NCI-H1105 treated with DMSO at 0.1 percent for 48 hours (cell line): Measurements from ENCODE around the gene SYCP3.
"Not testable (repeated sequence)": the region's sequence is repeated elsewhere in the genome, so short reads cannot be mapped to it uniquely, and the experiment has no call there.

Source experiments
- DNase-seq: peaks from one replicate; lab custom pipeline; 2025; lab: John Stamatoyannopoulos, UW

The SYCP3 gene

DNA sequence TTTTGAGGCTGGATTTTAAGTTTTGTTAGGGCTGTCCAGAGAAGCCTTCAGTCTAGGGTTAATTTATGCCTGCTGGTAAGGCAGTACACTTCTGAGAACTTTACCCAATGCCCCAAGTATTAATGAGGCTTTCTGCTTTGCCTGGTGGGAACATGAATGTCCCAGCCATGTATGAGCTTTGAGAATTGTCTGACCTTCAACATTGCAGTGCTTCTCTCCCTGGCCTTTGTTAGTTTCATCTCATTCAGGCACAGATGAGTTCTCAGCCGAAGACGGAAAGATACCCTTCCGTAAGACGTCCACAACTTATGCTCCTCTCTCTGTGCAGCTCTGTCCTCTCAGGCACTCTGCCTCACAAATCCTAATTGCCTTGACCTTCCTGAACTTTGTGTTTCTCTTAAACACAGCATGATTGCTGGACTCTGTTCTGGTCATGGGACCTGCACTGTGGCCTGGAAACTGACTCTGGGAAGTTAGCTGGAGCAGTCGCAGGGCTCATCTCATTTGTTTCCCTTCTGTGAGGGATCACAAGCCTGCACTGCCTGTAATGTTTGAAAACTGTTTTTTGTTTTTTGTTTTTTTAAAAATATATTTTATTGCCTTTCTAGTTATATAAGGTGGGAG is 26.1 kb downstream of the SYCP3 start:
- no peak for DNase-seq

DNA sequence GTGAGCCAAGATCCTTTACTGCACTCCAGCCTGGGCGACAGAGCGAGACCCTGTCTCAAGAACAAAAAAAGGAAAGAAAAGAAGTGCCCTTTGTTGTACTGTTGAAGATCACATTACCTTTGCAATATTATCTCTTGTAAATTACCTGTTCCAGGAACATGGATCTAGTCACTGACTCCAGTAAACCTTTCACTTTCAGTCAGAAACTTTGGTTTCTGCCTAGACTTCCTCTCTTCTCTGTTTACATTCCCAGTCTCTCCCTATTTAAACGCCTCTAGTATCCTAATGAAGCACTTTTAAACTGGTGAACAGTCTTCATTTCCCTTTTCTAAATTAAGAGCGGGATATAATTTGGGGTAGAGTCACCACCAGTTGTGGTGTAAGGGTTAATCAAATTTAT is 29.0 kb downstream of the SYCP3 start:
- no peak for DNase-seq

DNA sequence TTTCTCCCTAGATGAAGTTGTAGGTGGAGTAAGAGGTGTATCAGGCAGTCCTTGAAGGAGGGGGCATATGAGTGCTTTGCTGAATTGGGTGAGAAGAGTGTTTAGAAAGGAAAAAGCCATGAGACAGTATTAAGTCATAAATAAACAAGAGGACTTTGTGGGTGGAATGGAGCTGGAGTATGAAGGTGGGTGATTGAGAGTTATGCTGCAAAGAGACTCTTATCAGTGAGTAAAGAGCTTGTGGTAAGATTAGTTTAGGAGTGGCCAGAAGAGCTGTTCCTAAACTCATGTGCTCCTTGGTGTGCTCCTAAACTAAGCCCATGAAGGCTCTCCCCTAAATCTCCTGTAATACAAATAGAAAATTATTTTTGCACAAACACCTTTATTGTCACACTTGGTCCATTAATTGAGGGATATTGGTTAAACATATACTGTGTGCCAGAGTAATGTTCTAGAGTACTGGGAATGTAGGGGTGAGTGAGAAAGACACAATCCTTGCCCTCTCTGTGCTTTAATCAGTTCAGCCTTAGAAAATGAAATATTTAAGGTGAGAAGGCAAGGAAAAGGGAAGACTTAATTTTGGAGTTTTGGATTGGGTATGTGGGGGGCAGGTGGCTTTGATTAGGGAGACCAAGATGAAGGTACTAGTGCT is 32.0 kb downstream of the SYCP3 start:
- DNase-seq = no peak

DNA sequence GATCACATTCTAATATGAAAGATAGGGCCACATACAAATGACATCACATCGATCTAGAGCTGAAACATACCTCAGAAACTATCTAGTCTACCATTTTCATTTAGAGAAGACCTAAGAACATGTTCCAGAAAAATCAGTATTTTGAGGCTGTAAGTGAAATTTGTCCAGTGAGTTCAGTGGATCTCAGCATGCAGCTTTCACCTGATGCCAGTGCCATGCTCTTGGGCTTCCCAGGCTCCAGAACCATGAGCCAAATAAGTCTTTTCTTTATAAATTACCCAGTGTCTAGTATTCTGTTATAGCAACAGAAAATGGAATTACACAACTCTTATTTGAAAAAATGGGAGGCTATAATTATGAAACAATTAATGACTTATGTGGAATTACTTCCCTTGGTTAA is 32.9 kb downstream of the SYCP3 start:
- DNase-seq = no peak

DNA sequence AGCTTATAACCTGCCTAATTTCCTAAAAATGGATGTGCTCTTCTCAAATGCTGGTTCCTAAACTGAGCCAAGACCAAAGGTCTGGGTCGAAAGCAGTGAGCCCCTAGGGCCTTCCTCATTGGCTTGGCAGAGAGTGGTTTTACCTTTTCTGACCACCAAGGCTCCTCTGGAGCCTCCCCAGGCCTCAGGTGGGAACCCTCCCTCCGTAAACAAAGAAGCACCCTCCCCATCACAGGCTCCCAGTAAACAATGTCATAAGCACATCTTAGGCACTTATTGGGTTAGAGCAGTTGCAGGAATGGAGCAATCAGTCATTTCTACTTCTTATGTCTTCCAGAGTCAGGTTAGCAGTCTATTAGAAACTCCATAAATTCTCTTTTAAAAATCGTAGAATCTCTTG is 35.8 kb downstream of the SYCP3 start:
- DNase-seq = no peak

DNA sequence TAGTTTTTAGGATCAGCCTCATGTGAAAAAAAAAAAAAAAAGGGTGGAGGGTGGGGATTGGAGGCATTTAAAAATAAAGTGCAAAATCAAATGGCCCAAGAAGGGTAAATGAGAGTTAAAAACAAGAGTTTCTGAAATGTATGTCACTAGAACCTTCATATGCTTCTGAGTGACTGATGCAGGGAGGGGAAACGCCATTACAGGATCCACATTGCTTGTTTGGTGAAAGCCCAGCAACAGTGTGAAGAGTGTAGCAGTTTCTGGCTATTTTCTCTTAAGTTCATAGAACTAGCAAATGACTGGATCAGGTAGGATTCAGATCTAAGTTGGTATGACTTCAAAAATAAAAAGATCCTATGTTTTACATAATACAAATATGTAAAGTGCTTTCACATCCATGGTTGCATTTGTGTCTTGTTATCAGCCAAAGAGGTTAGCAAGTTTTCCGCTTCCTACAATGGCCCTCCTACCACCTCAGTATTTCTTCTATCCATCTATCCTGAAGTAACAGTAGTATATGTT is 38.9 kb downstream of the SYCP3 start:
- DNase-seq = no peak

DNA sequence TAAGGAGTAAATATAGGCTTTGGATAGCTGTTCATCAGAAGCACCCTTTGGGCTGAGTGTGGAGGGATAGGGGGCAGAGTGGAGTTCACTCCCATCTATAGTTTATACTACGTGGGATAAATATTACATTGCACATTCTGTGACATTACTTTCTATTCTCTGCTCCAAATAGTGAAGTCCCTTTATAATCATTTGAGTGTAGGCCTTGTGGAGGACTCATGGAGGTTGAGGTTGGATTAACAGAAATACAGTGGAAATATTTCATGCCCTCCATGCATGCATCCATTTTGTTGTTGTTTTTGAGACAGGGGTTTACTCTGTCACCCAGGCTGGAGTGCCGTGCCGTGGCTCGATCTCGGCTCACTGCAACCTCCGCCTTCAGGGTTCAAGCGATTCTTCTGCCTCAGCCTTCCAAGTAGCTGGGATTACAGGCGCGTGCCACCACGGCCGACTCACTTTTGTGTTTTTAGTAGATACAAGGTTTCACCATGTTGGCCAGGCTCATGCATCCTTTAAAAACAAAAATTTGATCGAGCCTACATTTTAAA is 40.4 kb downstream of the SYCP3 start:
- no peak for DNase-seq

DNA sequence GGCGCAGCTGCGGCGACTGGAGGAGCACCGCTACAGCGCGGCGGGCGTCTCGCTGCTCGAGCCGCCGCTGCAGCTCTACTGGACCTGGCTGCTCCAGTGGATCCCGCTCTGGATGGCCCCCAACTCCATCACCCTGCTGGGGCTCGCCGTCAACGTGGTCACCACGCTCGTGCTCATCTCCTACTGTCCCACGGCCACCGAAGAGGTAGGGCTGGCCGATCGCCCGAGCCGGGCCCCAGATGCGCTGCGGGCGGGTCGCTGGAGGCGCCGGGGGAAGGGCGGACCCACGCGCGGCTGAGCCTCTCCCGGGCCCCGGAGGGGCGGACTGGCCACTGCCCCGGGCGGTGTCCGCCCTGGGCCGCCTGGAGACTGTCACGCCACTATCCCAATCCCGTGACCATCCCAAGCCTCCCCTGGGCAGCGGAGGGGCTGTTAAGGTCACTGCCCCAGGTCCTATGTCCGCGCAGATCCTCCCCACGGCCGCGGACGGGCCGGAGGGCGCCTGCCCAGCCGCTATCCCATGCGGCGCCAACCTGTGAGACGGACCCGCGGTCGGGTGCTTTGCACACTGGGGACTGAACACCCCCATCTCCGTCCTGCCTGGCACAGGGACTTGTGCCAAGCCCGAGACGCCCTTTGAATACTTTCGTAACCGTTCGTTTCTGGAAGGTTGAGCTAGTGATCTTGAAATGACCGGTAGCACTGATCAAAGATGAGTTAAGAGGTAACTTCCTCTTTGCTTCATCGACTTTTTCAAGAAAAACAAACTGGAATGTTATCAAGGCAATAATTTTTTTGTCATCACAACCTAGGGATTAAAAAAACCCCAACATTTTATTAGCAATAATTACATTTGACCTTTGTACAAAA is 41.1 kb downstream of the SYCP3 start:
- peak; percentile 39 for DNase-seq

DNA sequence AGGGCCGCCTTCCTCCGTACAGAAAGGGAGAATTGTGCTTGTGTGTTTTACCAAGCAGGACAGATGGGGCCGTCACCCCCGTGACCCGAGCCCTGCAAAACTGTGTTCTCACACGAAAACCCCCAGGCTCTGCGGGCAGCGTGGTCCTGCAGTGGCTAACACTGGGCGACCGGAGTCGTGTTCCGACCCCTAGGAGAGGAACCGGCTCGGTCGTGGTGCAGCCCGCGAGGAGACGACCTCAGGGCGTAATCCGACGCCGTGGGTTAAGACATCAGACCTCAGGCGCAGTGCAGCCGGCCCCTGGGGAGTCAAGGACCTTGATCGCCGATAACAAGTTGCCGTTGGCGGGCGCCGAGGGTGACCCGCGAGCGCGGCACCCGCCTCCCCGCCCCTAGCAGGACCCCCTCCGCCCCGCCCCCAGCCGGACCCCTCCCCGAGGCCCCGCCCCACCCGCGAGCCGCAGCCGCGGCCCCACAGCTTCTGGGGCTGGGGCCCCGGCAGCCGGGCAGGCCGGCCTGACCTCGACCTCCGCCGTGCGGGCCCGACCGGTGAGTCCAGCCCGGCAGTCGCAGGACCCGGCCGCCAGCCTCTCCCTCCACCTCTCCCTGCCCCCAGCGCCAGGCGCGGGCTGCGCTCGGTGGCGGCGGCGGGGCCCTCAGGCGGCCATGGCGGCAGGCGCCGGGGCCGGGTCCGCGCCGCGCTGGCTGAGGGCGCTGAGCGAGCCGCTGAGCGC is 41.9 kb downstream of the SYCP3 start, which contains the start of gene CHPT1:
TSS of gene CHPT1 (plus strand) at position 444 of the 733 bp plus-strand sequence. CDS start at position 666, 222 bp downstream.
- peak; percentile 85 for DNase-seq

DNA sequence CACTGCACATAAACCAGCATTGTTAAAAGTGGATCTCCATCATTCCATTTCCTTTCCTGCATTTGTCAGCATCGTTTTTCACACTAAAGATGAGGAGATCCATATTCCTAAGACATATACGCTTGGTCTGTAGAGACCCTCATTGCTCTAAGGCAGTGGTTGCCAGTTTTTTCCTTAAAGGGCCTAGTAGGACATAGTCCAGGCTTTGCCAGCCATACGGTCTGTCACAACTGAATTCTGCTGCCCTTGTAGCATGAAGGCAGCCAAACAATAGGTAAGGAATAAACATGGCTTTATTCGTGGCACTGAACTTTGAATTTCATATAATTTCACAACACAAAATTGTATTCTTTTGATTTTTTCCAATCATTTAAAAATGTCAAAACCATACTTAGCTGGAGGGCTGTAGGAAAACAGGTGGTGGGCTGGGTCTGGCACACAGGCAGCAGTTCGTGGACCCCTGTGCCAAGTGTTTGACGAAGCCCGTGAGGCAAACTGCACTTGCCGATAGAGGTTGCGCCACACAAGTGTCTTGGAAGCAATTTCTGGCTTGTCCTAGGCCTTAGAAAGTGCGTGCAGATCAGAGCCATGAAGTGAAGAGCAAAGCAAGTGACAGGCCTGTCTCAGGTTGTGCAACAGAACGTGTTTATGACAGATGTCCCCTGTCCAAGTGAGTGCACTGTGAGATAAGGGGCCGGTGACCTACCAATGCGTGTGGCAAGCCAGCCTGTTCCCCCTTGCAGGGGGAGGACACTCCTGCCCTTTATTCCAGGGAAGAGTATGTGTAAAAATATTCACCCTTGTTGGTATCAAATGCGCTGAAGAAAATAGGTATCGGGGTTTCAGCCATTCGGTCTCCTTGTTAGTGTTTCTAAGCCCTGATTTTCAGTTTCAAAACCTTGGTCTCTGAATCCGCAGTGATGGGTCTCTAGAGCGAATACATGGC is 42.7 kb downstream of the SYCP3 start:
- DNase-seq = peak; percentile 29

DNA sequence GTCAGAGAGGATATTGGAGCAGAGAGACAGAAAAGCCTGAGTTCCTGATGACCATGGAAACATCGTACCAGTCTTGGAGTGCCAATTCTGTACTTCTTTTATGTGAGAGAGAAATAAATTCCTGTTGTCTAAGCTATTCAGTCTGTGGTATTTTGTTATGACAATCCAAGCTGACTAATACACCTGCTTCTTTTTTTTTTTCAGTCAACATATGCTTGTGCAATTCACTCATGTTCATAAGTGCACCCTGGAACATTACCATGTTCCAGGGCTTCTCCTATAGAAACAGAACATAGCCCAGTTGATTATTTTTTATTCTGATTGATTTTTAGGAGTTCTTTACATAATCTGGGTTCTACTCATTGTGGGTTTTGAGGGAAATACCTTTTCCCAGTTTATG is 43.6 kb downstream of the SYCP3 start:
- no peak for DNase-seq

DNA sequence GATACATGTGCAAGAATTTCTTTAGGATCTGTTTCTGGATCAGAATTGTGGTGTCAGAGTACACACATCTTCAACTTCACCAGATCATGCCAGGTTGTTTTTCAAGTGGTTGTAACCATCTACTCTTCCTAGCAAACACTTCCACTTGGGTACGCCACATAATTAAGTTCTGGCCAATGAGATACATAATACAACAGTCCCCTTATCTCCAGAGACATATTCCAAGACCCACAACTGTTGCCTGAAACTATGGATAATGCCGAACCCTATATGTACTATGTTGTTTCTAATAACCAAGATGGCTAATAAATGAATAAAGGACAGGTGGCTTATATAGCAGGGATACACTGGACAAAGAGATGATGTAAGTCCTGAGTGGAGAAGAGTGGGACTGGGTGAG is 44.3 kb downstream of the SYCP3 start:
- no peak for DNase-seq

DNA sequence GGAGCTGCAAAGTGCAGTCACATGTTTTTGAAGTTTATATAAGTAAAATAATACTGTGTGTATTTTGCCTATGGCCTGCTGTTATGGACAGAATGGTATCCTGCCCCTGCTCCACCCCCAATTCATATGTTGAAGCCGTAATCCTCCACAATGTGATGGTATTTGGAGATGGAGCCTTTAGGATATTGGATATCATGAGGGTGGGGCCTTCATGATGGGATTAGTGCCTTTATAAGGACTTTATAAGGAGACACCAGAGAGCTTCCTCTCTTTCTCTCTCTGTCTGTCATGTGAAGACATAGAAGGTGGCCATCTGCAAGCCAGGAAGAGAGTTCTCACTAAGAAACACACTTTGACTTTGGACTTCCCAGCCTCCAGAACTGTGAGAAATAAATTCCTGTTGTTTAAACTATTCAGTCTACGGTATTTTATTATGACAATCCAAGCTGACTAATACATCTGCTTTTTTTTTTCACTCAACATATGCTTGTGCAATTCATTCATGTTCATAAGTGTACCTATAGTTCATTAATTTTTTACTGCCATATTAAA is 44.9 kb downstream of the SYCP3 start:
- DNase-seq = no peak

DNA sequence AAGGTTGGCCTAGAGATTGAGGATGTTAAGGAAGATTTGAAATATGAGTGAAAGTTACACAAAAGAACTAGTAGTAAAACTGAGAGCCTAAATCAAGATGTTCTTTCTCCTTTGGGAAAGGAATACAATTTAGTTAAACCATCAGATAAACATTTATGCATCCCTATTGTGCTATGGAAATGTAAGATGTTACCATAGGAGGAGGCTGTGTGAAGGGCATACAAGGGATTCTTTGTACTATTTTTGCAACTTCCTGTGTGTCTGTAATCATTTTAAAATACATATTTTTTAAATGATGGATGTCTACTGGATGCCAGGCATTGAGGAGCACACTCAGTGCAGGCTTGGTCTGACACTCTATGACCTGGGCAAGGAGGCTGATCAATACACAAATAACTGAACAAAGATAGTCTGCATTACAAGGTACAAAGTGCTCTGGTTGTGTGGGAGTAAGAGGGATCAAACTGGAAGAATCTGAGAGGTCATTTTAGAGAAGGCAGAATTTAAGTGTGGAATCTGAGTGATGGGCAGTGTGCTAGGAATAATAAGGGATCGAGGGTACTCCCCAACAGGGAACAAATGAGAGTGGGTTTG is 47.7 kb downstream of the SYCP3 start:
- DNase-seq = no peak

DNA sequence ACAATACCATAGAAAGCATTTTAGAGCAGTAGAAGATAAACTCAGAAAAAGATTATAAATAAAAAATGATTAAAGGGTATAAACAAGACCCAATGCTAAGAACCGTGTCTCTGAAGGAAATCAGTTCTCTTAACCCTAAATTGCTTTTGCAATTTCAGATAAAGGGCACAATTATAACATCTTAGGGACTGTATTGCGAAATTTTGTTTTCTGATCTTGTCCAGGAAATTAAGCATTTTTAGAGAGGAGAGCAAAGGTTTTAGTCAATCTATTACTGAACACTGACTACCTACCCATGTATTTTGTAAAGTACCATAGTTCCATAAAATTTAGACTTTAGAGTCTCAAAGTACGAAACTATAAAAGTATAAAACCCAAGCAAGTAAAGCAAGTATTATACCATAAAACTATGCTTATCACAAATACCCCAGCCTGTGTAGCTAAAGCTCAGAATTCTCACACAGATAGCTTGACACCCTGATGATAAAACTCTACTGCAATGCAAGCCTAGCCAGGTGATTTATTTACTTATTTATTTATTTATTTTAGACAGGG is 48.6 kb downstream of the SYCP3 start:
- DNase-seq = no peak

DNA sequence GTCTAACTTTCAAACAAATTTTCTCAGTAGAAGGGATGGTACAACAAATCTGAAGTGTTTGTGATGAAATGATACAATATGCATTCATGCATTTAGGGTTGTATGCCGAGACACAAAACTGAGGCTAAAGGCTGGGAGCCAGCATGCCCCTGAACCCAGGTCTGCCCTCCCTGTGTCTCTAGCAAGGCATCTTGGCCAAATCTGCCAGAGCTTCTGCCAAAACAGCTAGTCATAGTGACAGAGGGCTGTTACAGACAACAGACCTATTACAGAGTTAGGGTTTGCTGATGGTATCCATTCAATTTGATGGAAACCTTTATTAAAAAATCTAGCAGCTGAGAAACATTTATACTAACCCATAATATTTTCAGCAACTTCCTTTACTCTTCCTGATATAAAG is 53.1 kb downstream of the SYCP3 start:
- DNase-seq = no peak

DNA sequence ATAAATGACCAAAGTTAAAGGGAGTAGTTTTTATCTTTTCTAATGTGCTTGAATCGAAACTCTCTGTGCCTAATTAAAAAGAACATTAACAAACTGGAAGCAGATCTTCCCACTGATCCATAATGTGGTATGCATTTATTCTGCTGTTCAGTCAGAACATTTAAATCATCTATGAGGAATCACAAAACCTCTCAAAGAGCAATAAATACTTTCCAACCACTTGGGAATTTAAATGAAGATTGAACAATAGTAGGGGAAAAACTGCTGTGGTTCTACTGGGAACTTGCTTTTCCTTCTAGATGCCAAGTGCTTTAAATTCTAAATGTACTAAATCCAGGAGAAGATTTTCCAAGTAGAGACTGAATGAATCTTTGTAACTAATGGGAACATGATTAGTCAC is 54.2 kb downstream of the SYCP3 start:
- no peak for DNase-seq

DNA sequence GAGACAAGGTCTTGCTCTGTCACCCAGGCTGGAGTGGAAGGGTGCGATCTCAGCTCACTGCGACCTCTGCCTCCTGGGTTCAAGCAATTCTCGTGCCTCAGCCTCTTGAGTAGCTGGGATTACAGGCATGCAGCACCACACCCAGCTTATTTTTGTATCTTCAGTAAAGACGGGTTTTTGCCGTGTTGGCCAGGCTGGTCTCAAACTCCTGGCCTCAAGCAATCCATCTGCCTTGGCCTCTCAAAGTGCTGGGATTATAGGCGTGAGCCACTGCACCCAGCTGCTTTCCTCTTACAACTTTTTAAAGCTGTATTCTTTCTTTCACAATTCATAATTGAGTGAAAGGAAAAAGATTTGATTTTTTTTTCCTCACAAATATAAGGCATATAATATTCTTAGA is 57.6 kb downstream of the SYCP3 start:
- DNase-seq = not testable (repeated sequence)

DNA sequence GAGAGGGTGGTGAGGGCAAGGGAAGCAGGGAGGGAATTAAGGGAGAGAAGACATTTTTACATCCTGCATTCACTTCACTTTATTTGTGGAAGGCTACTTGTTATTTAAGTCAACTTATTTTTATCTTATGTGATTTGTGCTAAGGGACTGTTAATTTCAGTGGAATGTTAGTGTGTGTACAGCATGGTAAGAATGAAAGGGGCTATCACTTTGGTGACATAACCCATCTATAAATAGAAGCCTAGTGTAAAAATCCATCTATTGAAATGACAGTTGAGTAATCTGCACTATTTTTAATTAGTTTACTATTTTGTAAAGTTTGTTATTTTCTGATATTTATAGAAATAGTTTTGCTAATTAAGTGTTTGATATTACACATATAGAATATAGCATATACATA is 58.6 kb downstream of the SYCP3 start:
- DNase-seq = no peak

DNA sequence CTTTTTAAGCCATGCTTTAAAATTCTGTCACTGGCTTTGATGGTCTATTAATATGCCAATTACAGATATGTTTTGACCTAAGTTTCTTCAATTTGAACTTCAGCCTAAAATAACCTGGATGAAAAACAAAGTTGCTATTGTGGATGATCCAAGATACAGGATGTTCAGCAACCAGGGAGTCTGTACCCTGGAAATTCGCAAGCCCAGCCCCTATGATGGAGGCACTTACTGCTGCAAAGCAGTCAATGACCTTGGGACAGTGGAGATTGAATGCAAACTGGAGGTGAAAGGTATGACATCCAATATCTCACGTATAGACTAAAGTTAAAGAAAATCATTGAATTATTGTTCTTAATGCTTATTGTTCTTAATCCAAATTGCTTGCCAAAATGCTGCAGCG is 59.0 kb downstream of the SYCP3 start:
- no peak for DNase-seq
